HepG2 (cell line): Measurements from ENCODE around the gene FETUB. TPM values are rescaled to one million over a fixed set of nuclear protein-coding genes. Genes with fewer than 3 reads are reported as not detected.

ENCODE experiments used
- HMGA1 ChIP-seq: sonication (generic); formaldehyde crosslinking; conservative IDR thresholded peaks from 2 replicates; pipeline ENCODE4 v1.4.0; 2020; ENCODE audit warnings: missing genetic modification reagents
- KLF6 ChIP-seq: IDR thresholded peaks from 2 replicates; pipeline ENCODE4 v1.8.0; 2016; ENCODE audit warnings: missing biosample characterization, missing genetic modification reagents
- MED8 ChIP-seq: sonication (generic); formaldehyde crosslinking; IDR thresholded peaks from 2 replicates; pipeline ENCODE4 v1.8.1; 2023; ENCODE audit warnings: mild to moderate bottlenecking, missing genetic modification reagents; ENCODE audit not compliant: insufficient replicate concordance
- PHB2 ChIP-seq: fragments of 450-650 bp; IDR thresholded peaks from 2 replicates; pipeline ENCODE4 v1.6.1; 2018; ENCODE audit not compliant: partially characterized antibody
- PLRG1 ChIP-seq: fragments of 450-650 bp; conservative IDR thresholded peaks from 2 replicates; pipeline ENCODE4 v1.6.1; 2016
- PTBP1 ChIP-seq: fragments of 200-400 bp; formaldehyde crosslinking; IDR thresholded peaks from 2 replicates; pipeline ENCODE4 v1.6.1; 2018; ENCODE audit warnings: low read length, low read depth; ENCODE audit not compliant: poor library complexity, severe bottlenecking
- RELA ChIP-seq: sonication (generic); formaldehyde crosslinking; IDR thresholded peaks from 2 replicates; pipeline ENCODE4 v1.4.0; 2020; ENCODE audit warnings: missing genetic modification reagents
- SCMH1 ChIP-seq: sonication (generic); formaldehyde crosslinking; IDR thresholded peaks from 2 replicates; pipeline ENCODE4 v1.9.0; 2021; ENCODE audit warnings: missing genetic modification reagents, mild to moderate bottlenecking, borderline replicate concordance
- SIX1 ChIP-seq: sonication (generic); formaldehyde crosslinking; IDR thresholded peaks from 2 replicates; pipeline ENCODE4 v1.4.0; 2020; ENCODE audit warnings: missing genetic modification reagents, borderline replicate concordance
- SP4 ChIP-seq: sonication (generic); formaldehyde crosslinking; IDR thresholded peaks from 2 replicates; pipeline ENCODE4 v1.8.1; 2023; ENCODE audit warnings: mild to moderate bottlenecking, missing genetic modification reagents
- SRY ChIP-seq: sonication (generic); formaldehyde crosslinking; IDR thresholded peaks from 2 replicates; pipeline ENCODE4 v1.8.0; 2022; ENCODE audit warnings: mild to moderate bottlenecking, missing genetic modification reagents
- ZFP90 ChIP-seq: sonication (generic); formaldehyde crosslinking; IDR thresholded peaks from 2 replicates; pipeline ENCODE4 v1.8.0; 2022; ENCODE audit warnings: missing genetic modification reagents, mild to moderate bottlenecking, inconsistent platforms, borderline replicate concordance
- polyA plus RNA-seq, 8 experiments: library from polyadenylated mRNA; depleted of rRNA in 3 of 8; stranded (reverse) in 7 of 8; unstranded in 1 of 8; fragments of >200 nt; fragmentation: Illumina TruSeq in 4 of 8; extraction: Trizol in 4 of 8; gene quantifications; 2 replicates each; pipeline versions ENCODE4 v1.2.1 to v1.2.3, GENCODE V29; 2011 to 2016; ENCODE audit warnings: low read depth in 4 of 8, missing spikeins in 1 of 8, mixed read lengths in 1 of 8; ENCODE audit not compliant: insufficient read depth in 1 of 8
- total RNA-seq, 5 experiments: library from RNA; depleted of rRNA; stranded (reverse); fragments of >200 nt; fragmentation: Illumina TruSeq; extraction: Trizol; gene quantifications; 2 replicates each; pipeline ENCODE4 v1.2.3, GENCODE V29; 2016; ENCODE audit warnings: low read depth in 1 of 5
- TF ChIP-seq, protein P1 (sequence below): sonication (generic); formaldehyde crosslinking; IDR thresholded peaks from 2 replicates; pipeline ENCODE4 v1.8.0; 2022; ENCODE audit warnings: low read depth, missing genetic modification reagents
- TF ChIP-seq, protein P2 (sequence below), 2 experiments: sonication (generic) in 1 of 2; formaldehyde crosslinking in 1 of 2; IDR thresholded peaks; 2 replicates each; pipeline versions ENCODE4 v1.4.0 to v1.6.1; 2018 to 2020; ENCODE audit warnings: missing genetic modification reagents in 2 of 2, borderline replicate concordance in 1 of 2, low read depth in 1 of 2, mild to moderate bottlenecking in 1 of 2, missing biosample characterization in 1 of 2
- TF ChIP-seq, protein P3 (sequence below): sonication (generic); formaldehyde crosslinking; IDR thresholded peaks from 2 replicates; pipeline ENCODE4 v1.9.0; 2021; ENCODE audit warnings: missing genetic modification reagents, borderline replicate concordance
- TF ChIP-seq, protein P4 (sequence below): IDR thresholded peaks from 2 replicates; pipeline ENCODE4 v1.6.1; 2012; ENCODE audit warnings: low read depth, low read length, improper control_type of control experiment
- TF ChIP-seq, protein P5 (sequence below): sonication (generic); formaldehyde crosslinking; IDR thresholded peaks from 2 replicates; pipeline ENCODE4 v1.4.0; 2020; ENCODE audit warnings: missing genetic modification reagents
- TF ChIP-seq, protein P6 (sequence below): fragments of 450-650 bp; IDR thresholded peaks from 2 replicates; pipeline ENCODE4 v1.6.1; 2016

FETUB gene
- total and polyA plus RNA-seq, 2 of the 13 experiments (the other 11 are each of a cell fraction or from before 2014, with no cell fraction given), result 2.1 to 4.4 TPM

DNA sequence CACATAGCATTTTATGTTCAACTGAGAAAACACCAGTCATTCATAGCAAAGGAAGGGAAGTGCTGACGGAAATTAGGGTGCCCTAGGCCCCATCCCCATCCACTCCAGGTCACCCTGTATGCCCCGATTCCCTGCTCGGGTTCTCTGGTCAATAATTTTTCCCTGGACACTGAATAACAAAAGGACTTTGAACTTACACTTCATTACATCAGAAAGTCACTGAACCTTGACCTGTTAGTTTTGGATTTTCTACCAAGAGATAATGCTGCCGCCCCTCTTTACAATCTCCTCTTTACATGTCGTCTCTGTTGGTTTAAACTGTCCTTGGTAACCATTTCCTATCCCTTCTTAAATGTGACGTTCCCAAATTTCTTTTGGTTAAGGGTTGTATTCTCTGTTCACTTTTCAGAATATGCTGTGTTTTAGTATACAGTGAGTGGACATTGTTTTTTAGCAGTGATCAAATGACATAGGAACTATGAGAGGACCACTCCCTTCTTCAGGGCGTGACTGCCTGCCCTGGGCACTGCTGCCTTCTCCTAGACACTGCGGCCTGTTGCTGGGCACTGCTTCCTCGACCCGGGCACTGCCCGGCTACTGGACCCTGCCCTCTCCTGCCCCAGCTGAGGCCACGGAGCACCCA, 40.9 kb upstream of the FETUB start (continued):
- TF ChIP-seq, protein P1, sequence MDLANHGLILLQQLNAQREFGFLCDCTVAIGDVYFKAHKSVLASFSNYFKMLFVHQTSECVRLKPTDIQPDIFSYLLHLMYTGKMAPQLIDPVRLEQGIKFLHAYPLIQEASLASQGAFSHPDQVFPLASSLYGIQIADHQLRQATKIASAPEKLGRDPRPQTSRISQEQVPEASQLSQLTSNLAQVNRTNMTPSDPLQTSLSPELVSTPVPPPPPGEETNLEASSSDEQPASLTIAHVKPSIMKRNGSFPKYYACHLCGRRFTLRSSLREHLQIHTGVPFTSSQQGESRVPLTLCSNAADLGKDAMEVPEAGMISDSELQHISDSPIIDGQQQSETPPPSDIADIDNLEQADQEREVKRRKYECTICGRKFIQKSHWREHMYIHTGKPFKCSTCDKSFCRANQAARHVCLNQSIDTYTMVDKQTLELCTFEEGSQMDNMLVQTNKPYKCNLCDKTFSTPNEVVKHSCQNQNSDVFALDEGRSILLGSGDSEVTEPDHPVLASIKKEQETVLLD (CRISPR knock-in tag), result no peak
- TF ChIP-seq SP4 (CRISPR knock-in tag) (no peak), MED8 (peak; percentile 83), KLF6 (CRISPR knock-in tag) (peak; percentile 62; the same call in 1 of the 2 replicates), PHB2 (no peak), SCMH1 (CRISPR knock-in tag) (no peak), SIX1 (CRISPR knock-in tag) (peak; percentile 77; the same call in 1 of the 2 replicates), HMGA1 (no peak), SRY (no peak), ZFP90 (CRISPR knock-in tag) (no peak), RELA (CRISPR knock-in tag) (0 out of 2 replicates have a peak, but pooled peaks have one; percentile 41), PLRG1 (no peak), PTBP1 (no peak)
- TF ChIP-seq, protein P2, sequence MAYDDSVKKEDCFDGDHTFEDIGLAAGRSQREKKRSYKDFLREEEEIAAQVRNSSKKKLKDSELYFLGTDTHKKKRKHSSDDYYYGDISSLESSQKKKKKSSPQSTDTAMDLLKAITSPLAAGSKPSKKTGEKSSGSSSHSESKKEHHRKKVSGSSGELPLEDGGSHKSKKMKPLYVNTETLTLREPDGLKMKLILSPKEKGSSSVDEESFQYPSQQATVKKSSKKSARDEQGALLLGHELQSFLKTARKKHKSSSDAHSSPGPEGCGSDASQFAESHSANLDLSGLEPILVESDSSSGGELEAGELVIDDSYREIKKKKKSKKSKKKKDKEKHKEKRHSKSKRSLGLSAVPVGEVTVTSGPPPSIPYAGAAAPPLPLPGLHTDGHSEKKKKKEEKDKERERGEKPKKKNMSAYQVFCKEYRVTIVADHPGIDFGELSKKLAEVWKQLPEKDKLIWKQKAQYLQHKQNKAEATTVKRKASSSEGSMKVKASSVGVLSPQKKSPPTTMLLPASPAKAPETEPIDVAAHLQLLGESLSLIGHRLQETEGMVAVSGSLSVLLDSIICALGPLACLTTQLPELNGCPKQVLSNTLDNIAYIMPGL (CRISPR knock-in tag; IDR thresholded peaks at IDR 0.05; ENCODE audit: borderline replicate concordance in 1 of 2, low read depth in 1 of 2), result peak in 1 of 2 experiments; percentile 44; a peak in 1 of 4 replicates
- TF ChIP-seq, protein P3, sequence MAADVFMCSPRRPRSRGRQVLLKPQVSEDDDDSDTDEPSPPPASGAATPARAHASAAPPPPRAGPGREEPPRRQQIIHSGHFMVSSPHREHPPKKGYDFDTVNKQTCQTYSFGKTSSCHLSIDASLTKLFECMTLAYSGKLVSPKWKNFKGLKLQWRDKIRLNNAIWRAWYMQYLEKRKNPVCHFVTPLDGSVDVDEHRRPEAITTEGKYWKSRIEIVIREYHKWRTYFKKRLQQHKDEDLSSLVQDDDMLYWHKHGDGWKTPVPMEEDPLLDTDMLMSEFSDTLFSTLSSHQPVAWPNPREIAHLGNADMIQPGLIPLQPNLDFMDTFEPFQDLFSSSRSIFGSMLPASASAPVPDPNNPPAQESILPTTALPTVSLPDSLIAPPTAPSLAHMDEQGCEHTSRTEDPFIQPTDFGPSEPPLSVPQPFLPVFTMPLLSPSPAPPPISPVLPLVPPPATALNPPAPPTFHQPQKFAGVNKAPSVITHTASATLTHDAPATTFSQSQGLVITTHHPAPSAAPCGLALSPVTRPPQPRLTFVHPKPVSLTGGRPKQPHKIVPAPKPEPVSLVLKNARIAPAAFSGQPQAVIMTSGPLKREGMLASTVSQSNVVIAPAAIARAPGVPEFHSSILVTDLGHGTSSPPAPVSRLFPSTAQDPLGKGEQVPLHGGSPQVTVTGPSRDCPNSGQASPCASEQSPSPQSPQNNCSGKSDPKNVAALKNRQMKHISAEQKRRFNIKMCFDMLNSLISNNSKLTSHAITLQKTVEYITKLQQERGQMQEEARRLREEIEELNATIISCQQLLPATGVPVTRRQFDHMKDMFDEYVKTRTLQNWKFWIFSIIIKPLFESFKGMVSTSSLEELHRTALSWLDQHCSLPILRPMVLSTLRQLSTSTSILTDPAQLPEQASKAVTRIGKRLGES (CRISPR knock-in tag), result no peak
- TF ChIP-seq, protein P4, sequence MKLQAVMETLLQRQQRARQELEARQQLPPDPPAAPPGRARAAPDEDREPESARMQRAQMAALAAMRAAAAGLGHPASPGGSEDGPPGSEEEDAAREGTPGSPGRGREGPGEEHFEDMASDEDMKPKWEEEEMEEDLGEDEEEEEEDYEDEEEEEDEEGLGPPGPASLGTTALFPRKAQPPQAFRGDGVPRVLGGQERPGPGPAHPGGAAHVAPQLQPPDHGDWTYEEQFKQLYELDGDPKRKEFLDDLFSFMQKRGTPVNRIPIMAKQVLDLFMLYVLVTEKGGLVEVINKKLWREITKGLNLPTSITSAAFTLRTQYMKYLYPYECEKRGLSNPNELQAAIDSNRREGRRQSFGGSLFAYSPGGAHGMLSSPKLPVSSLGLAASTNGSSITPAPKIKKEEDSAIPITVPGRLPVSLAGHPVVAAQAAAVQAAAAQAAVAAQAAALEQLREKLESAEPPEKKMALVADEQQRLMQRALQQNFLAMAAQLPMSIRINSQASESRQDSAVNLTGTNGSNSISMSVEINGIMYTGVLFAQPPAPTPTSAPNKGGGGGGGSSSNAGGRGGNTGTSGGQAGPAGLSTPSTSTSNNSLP, result no peak
- TF ChIP-seq, protein P5, sequence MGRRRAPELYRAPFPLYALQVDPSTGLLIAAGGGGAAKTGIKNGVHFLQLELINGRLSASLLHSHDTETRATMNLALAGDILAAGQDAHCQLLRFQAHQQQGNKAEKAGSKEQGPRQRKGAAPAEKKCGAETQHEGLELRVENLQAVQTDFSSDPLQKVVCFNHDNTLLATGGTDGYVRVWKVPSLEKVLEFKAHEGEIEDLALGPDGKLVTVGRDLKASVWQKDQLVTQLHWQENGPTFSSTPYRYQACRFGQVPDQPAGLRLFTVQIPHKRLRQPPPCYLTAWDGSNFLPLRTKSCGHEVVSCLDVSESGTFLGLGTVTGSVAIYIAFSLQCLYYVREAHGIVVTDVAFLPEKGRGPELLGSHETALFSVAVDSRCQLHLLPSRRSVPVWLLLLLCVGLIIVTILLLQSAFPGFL, result no peak
- TF ChIP-seq, protein P6, sequence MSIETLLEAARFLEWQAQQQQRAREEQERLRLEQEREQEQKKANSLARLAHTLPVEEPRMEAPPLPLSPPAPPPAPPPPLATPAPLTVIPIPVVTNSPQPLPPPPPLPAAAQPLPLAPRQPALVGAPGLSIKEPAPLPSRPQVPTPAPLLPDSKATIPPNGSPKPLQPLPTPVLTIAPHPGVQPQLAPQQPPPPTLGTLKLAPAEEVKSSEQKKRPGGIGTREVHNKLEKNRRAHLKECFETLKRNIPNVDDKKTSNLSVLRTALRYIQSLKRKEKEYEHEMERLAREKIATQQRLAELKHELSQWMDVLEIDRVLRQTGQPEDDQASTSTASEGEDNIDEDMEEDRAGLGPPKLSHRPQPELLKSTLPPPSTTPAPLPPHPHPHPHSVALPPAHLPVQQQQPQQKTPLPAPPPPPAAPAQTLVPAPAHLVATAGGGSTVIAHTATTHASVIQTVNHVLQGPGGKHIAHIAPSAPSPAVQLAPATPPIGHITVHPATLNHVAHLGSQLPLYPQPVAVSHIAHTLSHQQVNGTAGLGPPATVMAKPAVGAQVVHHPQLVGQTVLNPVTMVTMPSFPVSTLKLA, result no peak
